Caco-2 (cell line): ENCODE results near the gene TMEFF2. TPM values are rescaled to one million over a fixed set of nuclear protein-coding genes. Genes with fewer than 3 reads are reported as not detected.

Source experiments
- Bru-seq: library from RNA; stranded (reverse); fragments of 400-500 nt; gene quantifications from one replicate; lab custom pipeline; 2021; lab: Mats Ljungman, UMichigan
- BruChase-seq, 2 experiments: library from RNA; stranded (reverse); fragments of 400-500 nt; gene quantifications; one replicate each; lab custom pipeline; 2021; lab: Mats Ljungman, UMichigan
- BruUV-seq: library from RNA; stranded (reverse); fragments of 400-500 nt; replicated peaks from 2 replicates; lab custom pipeline; 2021; lab: Mats Ljungman, UMichigan
- CTCF ChIA-PET: fragments of 300-600 bp; sonication (Branson Sonifier 250); formaldehyde crosslinking; loops from one replicate; lab custom pipeline; 2022; ENCODE audit warnings: antibody characterized with exemption; lab: Charles Lee
- POLR2A ChIA-PET: fragments of 300-600 bp; sonication (Branson Sonifier 250); formaldehyde crosslinking; loops from one replicate; lab custom pipeline; 2022; ENCODE audit warnings: antibody characterized with exemption; lab: Charles Lee
- DNase-seq, 2 experiments: peaks; one replicate each; pipeline versions ENCODE4 v3.0.0 to v3.0.0-alpha.2; 2020 to 2022
- H3K27me3 ChIP-seq: replicated peaks from 2 replicates; pipeline ENCODE4 v1.6.0; 2011; ENCODE audit warnings: low read length; ENCODE audit not compliant: control insufficient read depth, insufficient read depth
- H3K36me3 ChIP-seq: 2 replicates; pipeline ENCODE4 v1.5.1; 2011; ENCODE audit warnings: low read length; ENCODE audit not compliant: control insufficient read depth, insufficient read depth
- H3K4me1 ChIP-seq: fragments of 250-450 bp; sonication (Bioruptor Pico); 2 replicates; pipeline ENCODE4 v1.5.1; 2020; ENCODE audit warnings: mild to moderate bottlenecking
- H3K4me3 ChIP-seq: 2 replicates; pipeline ENCODE4 v1.5.1; 2011; ENCODE audit warnings: low read depth, mild to moderate bottlenecking, control low read depth, low read length
- H3K9me3 ChIP-seq: fragments of 250-450 bp; sonication (Bioruptor Pico); 2 replicates; pipeline ENCODE4 v1.5.1; 2020; ENCODE audit warnings: mild to moderate bottlenecking, moderate library complexity
- H3K27ac Mint-ChIP-seq: one replicate; pipeline ENCODE4 v1.8.0; 2022; ENCODE audit warnings: mixed read lengths; ENCODE audit not compliant: unreplicated experiment
- H3K27me3 Mint-ChIP-seq: one replicate; pipeline ENCODE4 v1.8.0; 2022; ENCODE audit warnings: mixed read lengths; ENCODE audit not compliant: insufficient read depth, unreplicated experiment
- H3K36me3 Mint-ChIP-seq: one replicate; pipeline ENCODE4 v1.8.0; 2022; ENCODE audit warnings: mild to moderate bottlenecking, mixed read lengths; ENCODE audit not compliant: insufficient read depth, unreplicated experiment
- H3K4me1 Mint-ChIP-seq: one replicate; pipeline ENCODE4 v1.8.0; 2022; ENCODE audit warnings: low read depth, mixed read lengths; ENCODE audit not compliant: unreplicated experiment
- H3K4me3 Mint-ChIP-seq: one replicate; pipeline ENCODE4 v1.8.0; 2022; ENCODE audit warnings: mild to moderate bottlenecking, moderate library complexity, mixed read lengths; ENCODE audit not compliant: unreplicated experiment
- H3K9me3 Mint-ChIP-seq: one replicate; pipeline ENCODE4 v1.8.0; 2022; ENCODE audit warnings: mixed read lengths; ENCODE audit not compliant: unreplicated experiment
- intact Hi-C: fragments of 100-400 bp; cut with micrococcal nuclease; formaldehyde crosslinking; loops from one replicate; pipeline ENCODE4 v1.10.0; 2022; ENCODE audit not compliant: unreplicated experiment
- long read RNA-seq: library from polyadenylated mRNA; stranded (forward); transcript quantifications from one replicate; pipeline ENCODE4 v2.0.0, GENCODE V29; 2022
- total RNA-seq: library from RNA; stranded (reverse); gene quantifications from 2 replicates; pipeline ENCODE4 v1.2.3, GENCODE V29; 2022
- TF ChIP-seq, protein P1 (sequence below), 2 experiments: fragments of 200-600 bp in 1 of 2; IDR thresholded peaks; 1 replicate in 1 of 2; 2 replicates in 1 of 2; pipeline versions ENCODE4 v1.5.1 to v1.8.0; 2011 to 2022; ENCODE audit warnings: antibody characterized with exemption in 1 of 2, control low read depth in 1 of 2, inconsistent platforms in 1 of 2, low read depth in 1 of 2, low read length in 1 of 2, mild to moderate bottlenecking in 1 of 2, moderate library complexity in 1 of 2; ENCODE audit not compliant: insufficient read depth in 1 of 2, severe bottlenecking in 1 of 2, unreplicated experiment in 1 of 2

Gene TMEFF2
- total RNA-seq (not detected in 2 replicates), Bru-seq, nascent RNA (percentile 1 among the genes with signal in this experiment), BruChase-seq, experiment 1, labeled RNA remaining after a 2-hour chase (percentile 0 among the genes with signal in this experiment), BruChase-seq, experiment 2, labeled RNA remaining after a 6-hour chase (percentile 1 among the genes with signal in this experiment)
- long read RNA-seq, partial matches to known transcripts: 0 of 1 reads
- long read RNA-seq, other reads (novel, unspliced or antisense): 1 of 1 reads

GRCh38 chr2:192194866-192195547 is at the start of gene TMEFF2:
TMEFF2 (minus strand) TSS chr2:192194933; CDS start chr2:192194524, 409 bp downstream.
- Histone ChIP-seq H3K9me3 (no peaks in the 10 kb centered on the region), H3K4me3 (no peak within 1 kb of the TSS), H3K36me3 (no peaks in the 10 kb centered on the region), H3K27me3 (no peaks in the 10 kb centered on the region), H3K4me1 (no peaks in the 10 kb centered on the region)
- ChIA-PET POLR2A (no interaction called here), CTCF (no interaction called here)
- Mint-ChIP-seq H3K27me3 (peaks cover 12% of the 10 kb centered on the region), H3K9me3 (no peaks in the 10 kb centered on the region), H3K4me3 (no peak within 1 kb of the TSS), H3K27ac (no peak within 1 kb of the TSS), H3K36me3 (no peaks in the 10 kb centered on the region), H3K4me1 (peaks cover 7% of the 10 kb centered on the region)
- no TSS peak for BruUV-seq
- peak in 1 of 2 experiments; percentile 28 for DNase-seq
- TF ChIP-seq, protein P1, sequence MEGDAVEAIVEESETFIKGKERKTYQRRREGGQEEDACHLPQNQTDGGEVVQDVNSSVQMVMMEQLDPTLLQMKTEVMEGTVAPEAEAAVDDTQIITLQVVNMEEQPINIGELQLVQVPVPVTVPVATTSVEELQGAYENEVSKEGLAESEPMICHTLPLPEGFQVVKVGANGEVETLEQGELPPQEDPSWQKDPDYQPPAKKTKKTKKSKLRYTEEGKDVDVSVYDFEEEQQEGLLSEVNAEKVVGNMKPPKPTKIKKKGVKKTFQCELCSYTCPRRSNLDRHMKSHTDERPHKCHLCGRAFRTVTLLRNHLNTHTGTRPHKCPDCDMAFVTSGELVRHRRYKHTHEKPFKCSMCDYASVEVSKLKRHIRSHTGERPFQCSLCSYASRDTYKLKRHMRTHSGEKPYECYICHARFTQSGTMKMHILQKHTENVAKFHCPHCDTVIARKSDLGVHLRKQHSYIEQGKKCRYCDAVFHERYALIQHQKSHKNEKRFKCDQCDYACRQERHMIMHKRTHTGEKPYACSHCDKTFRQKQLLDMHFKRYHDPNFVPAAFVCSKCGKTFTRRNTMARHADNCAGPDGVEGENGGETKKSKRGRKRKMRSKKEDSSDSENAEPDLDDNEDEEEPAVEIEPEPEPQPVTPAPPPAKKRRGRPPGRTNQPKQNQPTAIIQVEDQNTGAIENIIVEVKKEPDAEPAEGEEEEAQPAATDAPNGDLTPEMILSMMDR (IDR thresholded peaks at IDR 0.05; ENCODE audit: insufficient read depth in 1 of 2, low read depth in 1 of 2, low read length in 1 of 2, severe bottlenecking in 1 of 2, unreplicated experiment in 1 of 2): no peak
- intact Hi-C loops: no loop called here

- DNase-seq: no peak
- no peak overlapping the region for H3K27ac Mint-ChIP-seq
- H3K36me3 Mint-ChIP-seq: no peaks in the 10 kb centered on the region
- H3K9me3 Mint-ChIP-seq: no peaks in the 10 kb centered on the region
- no peaks in the 10 kb centered on the region for H3K27me3 ChIP-seq
- no peaks in the 10 kb centered on the region for H3K27me3 Mint-ChIP-seq
- intact Hi-C loops: no loop called here
- H3K4me1 Mint-ChIP-seq: no peaks in the 10 kb centered on the region
- no peak overlapping the region for H3K4me3 ChIP-seq
- no peaks in the 10 kb centered on the region for H3K4me1 ChIP-seq
- CTCF ChIA-PET: interaction anchor here (0.6 kb wide), 1 partner anchor 641 kb away, joined by 8 read pairs; no protein-coding TSS in a partner anchor
- no TSS peak for BruUV-seq
- no peak overlapping the region for H3K4me3 Mint-ChIP-seq
- no peaks in the 10 kb centered on the region for H3K9me3 ChIP-seq
- POLR2A ChIA-PET: no interaction called here
- H3K36me3 ChIP-seq: no peaks in the 10 kb centered on the region
- TF ChIP-seq, protein P1 (IDR thresholded peaks at IDR 0.05; ENCODE audit: insufficient read depth in 1 of 2, low read depth in 1 of 2, low read length in 1 of 2, severe bottlenecking in 1 of 2, unreplicated experiment in 1 of 2): no peak
Measured at GRCh38 chr2:192243488-192243887, 48.8 kb upstream of the TMEFF2 start.

- Mint-ChIP-seq H3K36me3 (no peaks in the 10 kb centered on the region), H3K9me3 (no peaks in the 10 kb centered on the region), H3K4me3 (no peak overlapping the region), H3K27me3 (peaks cover 2% of the 10 kb centered on the region), H3K27ac (no peak overlapping the region), H3K4me1 (no peaks in the 10 kb centered on the region)
- intact Hi-C loops: no loop called here
- no peaks in the 10 kb centered on the region for H3K36me3 ChIP-seq
- ChIA-PET POLR2A (no interaction called here), CTCF (no interaction called here)
- H3K27me3 ChIP-seq: no peaks in the 10 kb centered on the region
- DNase-seq: no peak
- no peaks in the 10 kb centered on the region for H3K4me1 ChIP-seq
- no TSS peak for BruUV-seq
- H3K9me3 ChIP-seq: no peaks in the 10 kb centered on the region
- TF ChIP-seq, protein P1 (IDR thresholded peaks at IDR 0.05; ENCODE audit: insufficient read depth in 1 of 2, low read depth in 1 of 2, low read length in 1 of 2, severe bottlenecking in 1 of 2, unreplicated experiment in 1 of 2): no peak
- no peak overlapping the region for H3K4me3 ChIP-seq
Measured at GRCh38 chr2:192236136-192236535, 41.4 kb upstream of the TMEFF2 start.
